Ishikawa (cell line): Measurements from ENCODE around the gene RRAGD.
A peak's percentile ranks its signal among the peaks of the same experiment; 100 is the strongest.

Experiments
- CEBPB ChIP-seq: IDR thresholded peaks from 2 replicates; pipeline ENCODE4 v1.6.1; 2012
- CREB1 ChIP-seq: IDR thresholded peaks from 2 replicates; pipeline ENCODE4 v1.6.1; 2012; ENCODE audit warnings: low read depth
- EGR1 ChIP-seq: IDR thresholded peaks from 2 replicates; pipeline ENCODE4 v1.6.1; 2012
- EP300 ChIP-seq: IDR thresholded peaks from 2 replicates; pipeline ENCODE4 v1.6.1; 2012; ENCODE audit warnings: borderline replicate concordance
- FOXM1 ChIP-seq: IDR thresholded peaks from 2 replicates; pipeline ENCODE4 v1.6.1; 2012; ENCODE audit warnings: low read depth, borderline replicate concordance
- MAX ChIP-seq: IDR thresholded peaks from 2 replicates; pipeline ENCODE4 v1.6.1; 2012
- NFIC ChIP-seq: IDR thresholded peaks from 2 replicates; pipeline ENCODE4 v1.6.1; 2012
- RAD21 ChIP-seq: IDR thresholded peaks from 2 replicates; pipeline ENCODE4 v1.6.1; 2012; ENCODE audit warnings: low read depth
- REST ChIP-seq: IDR thresholded peaks from 2 replicates; pipeline ENCODE4 v1.6.1; 2012; ENCODE audit warnings: low read depth, mild to moderate bottlenecking
- TAF1 ChIP-seq: IDR thresholded peaks from 2 replicates; pipeline ENCODE4 v1.6.1; 2012; ENCODE audit warnings: low read depth, mild to moderate bottlenecking
- TCF12 ChIP-seq: IDR thresholded peaks from 2 replicates; pipeline ENCODE4 v1.6.1; 2012; ENCODE audit warnings: low read depth
- TEAD4 ChIP-seq: IDR thresholded peaks from 2 replicates; pipeline ENCODE4 v1.6.1; 2012
- USF1 ChIP-seq: IDR thresholded peaks from 2 replicates; pipeline ENCODE4 v1.6.1; 2012
- YY1 ChIP-seq: IDR thresholded peaks from 2 replicates; pipeline ENCODE4 v1.6.1; 2012; ENCODE audit warnings: low read depth
- ZBTB7A ChIP-seq: IDR thresholded peaks from 2 replicates; pipeline ENCODE4 v1.6.1; 2012; ENCODE audit warnings: low read depth

Gene RRAGD

GRCh38 chr6:89413006-89413400 lies 930 bp upstream of the RRAGD start:
- TF ChIP-seq TCF12 (no peak), REST (no peak), FOXM1 (no peak), CREB1 (no peak), ZBTB7A (no peak), USF1 (no peak), CEBPB (no peak), YY1 (no peak), EGR1 (no peak), MAX (no peak), EP300 (no peak), TAF1 (no peak), TEAD4 (no peak), RAD21 (no peak)

- TF ChIP-seq FOXM1 (no peak), TCF12 (no peak), TAF1 (0 out of 2 replicates have a peak, but pooled peaks have one; percentile 19), CEBPB (no peak), NFIC (no peak), CREB1 (no peak), TEAD4 (no peak), RAD21 (no peak), YY1 (no peak), REST (no peak), USF1 (no peak), EGR1 (no peak), ZBTB7A (peak; percentile 89), MAX (peak; percentile 63), EP300 (no peak)
These were observed 665 bp downstream of the RRAGD start for GRCh38 chr6:89411145-89412070.

GRCh38 chr6:89410788-89411144 lies 1.3 kb downstream of the RRAGD start:
- no peak for TF ChIP-seq MAX
- TF ChIP-seq EGR1, result no peak
- TF ChIP-seq YY1, result no peak
- no peak for TF ChIP-seq ZBTB7A
- TF ChIP-seq REST, result no peak
- TF ChIP-seq CREB1, result no peak
- TF ChIP-seq TAF1, result no peak
- no peak for TF ChIP-seq CEBPB
- no peak for TF ChIP-seq TEAD4
- TF ChIP-seq RAD21, result no peak
- no peak for TF ChIP-seq NFIC
- no peak for TF ChIP-seq TCF12
- no peak for TF ChIP-seq FOXM1
- TF ChIP-seq EP300, result no peak
- no peak for TF ChIP-seq USF1
